Left ventricle myocardium inferior (tissue), 1 donor: ENCODE data around the gene VWA8. TPM values are rescaled to one million over a fixed set of nuclear protein-coding genes. Genes with fewer than 3 reads are reported as not detected.

Source experiments
- DNase-seq: peaks from one replicate; pipeline ENCODE4 v3.0.0-alpha.2; 2020
- H3K27ac ChIP-seq: fragments of 200-600 bp; replicated peaks from 2 replicates; pipeline ENCODE4 v1.8.0; 2021
- H3K27me3 ChIP-seq: fragments of 200-600 bp; 2 replicates; pipeline ENCODE4 v1.8.0; 2021; ENCODE audit warnings: low read depth
- H3K36me3 ChIP-seq: fragments of 200-600 bp; 2 replicates; pipeline ENCODE4 v1.8.0; 2021
- H3K4me1 ChIP-seq: fragments of 200-600 bp; 2 replicates; pipeline ENCODE4 v1.8.0; 2021
- H3K4me3 ChIP-seq: fragments of 200-600 bp; 2 replicates; pipeline ENCODE4 v1.8.0; 2021; ENCODE audit warnings: mild to moderate bottlenecking, moderate library complexity
- H3K9me3 ChIP-seq: fragments of 200-600 bp; replicated peaks from 2 replicates; pipeline ENCODE4 v1.8.0; 2021
- intact Hi-C: fragments of 100-400 bp; cut with micrococcal nuclease; formaldehyde crosslinking; loops from one replicate; pipeline ENCODE4 v1.11.0; 2022
- total RNA-seq: library from RNA; stranded (reverse); fragmentation: NEBNext Ultra II Directional; extraction: Animal tissue kit (Norgen Biotek cat#: 25700); gene quantifications from one replicate; pipeline ENCODE4 v1.2.1, GENCODE V29; 2021
- TF ChIP-seq, protein P1 (sequence below): fragments of 200-600 bp; IDR thresholded peaks from 2 replicates; pipeline ENCODE4 v1.8.0; 2021; ENCODE audit warnings: antibody characterized with exemption, mild to moderate bottlenecking, borderline replicate concordance
- donor health status: DM: no; HTN: yes; CAD: no; lungs with severe emphysema.

Gene VWA8
- total RNA-seq, 1 donor from 2014 or later, result 51.0 TPM

DNA sequence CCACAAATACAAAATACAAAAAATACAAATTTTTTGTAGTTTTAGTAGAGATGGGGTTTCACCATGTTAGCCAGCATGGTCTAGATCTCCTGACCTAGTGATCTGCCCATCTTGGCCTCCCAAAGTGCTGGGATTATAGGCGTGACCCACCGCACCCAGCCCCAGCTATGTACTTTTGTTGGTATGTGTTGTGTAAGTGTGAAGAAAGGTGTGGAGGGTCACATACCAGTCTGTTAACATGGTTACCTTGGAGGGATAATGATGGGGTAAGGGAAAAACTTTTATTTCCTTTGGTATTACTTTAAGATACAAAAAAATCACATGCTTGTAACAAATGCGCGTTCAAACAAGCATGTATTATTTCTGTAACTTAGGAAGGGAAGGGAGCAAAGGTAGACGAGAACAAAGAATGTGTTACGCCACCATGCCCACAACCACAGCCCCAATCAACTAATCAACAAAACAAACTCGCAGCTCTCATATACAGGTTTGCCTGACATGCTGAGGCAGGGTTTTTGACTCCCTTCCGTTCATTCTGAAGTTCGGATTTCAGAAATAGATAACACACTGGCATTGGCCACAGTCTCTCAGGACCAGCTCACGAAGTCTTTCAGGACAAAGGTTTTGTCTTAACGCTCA is 13.5 kb upstream of the VWA8 start:
- Histone ChIP-seq H3K27me3 (no peaks in the 10 kb centered on the region), H3K27ac (no peak overlapping the region), H3K36me3 (no peaks in the 10 kb centered on the region), H3K9me3 (no peaks in the 10 kb centered on the region), H3K4me3 (no peak overlapping the region), H3K4me1 (peaks cover 7% of the 10 kb centered on the region)
- TF ChIP-seq, protein P1, sequence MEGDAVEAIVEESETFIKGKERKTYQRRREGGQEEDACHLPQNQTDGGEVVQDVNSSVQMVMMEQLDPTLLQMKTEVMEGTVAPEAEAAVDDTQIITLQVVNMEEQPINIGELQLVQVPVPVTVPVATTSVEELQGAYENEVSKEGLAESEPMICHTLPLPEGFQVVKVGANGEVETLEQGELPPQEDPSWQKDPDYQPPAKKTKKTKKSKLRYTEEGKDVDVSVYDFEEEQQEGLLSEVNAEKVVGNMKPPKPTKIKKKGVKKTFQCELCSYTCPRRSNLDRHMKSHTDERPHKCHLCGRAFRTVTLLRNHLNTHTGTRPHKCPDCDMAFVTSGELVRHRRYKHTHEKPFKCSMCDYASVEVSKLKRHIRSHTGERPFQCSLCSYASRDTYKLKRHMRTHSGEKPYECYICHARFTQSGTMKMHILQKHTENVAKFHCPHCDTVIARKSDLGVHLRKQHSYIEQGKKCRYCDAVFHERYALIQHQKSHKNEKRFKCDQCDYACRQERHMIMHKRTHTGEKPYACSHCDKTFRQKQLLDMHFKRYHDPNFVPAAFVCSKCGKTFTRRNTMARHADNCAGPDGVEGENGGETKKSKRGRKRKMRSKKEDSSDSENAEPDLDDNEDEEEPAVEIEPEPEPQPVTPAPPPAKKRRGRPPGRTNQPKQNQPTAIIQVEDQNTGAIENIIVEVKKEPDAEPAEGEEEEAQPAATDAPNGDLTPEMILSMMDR, result no peak
- intact Hi-C loops, result no loop called here
- no peak for DNase-seq

DNA sequence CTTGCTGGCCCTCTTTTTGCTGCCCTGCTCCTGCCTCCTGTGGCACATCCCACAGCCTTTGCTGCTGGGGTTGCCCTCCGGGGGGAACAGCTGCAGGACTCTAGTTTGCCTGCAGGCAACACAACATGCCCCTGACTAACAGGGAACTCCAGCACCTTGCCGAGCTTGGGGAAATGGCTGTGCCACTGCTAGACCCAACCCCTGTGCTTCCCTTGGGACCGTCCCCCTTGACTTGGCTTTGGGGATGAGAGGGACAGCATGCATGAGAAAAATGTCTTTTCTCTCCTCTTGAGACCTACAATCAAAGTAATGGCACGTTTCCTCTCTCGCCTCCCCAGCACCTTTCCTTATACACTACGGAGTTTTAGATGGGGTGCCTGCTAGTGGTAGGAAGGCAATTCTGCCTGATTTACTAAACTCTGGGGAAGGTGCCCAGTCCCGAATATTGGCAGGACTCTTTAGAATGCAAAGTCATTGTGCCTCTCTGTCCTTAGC is 12.4 kb upstream of the VWA8 start:
- Histone ChIP-seq H3K27ac (no peak overlapping the region), H3K9me3 (no peaks in the 10 kb centered on the region), H3K4me1 (peaks cover 7% of the 10 kb centered on the region), H3K4me3 (no peak overlapping the region), H3K36me3 (no peaks in the 10 kb centered on the region), H3K27me3 (no peaks in the 10 kb centered on the region)
- TF ChIP-seq, protein P1, result peak; percentile 44
- intact Hi-C loops, result no loop called here
- no peak for DNase-seq

DNA sequence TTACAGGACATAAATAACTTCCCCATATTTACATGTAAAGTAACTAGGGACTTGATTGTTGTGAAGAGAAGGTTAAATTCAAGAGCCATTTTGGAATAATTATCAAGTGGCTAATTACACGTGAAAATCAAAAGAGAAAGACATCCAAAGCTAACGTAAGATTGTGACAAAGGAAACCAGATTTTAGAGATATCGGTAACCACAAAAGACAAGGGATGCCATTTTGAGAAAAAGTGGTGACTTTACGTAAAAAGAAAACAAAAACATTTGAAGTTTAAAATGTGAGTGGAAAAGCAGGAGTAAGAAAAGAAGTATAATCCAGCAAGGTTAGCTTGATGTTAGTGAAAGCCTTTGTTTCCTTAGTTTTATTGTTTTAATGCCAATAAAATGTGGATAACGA is 10.9 kb upstream of the VWA8 start:
- no peak for DNase-seq
- H3K4me3 ChIP-seq, result no peak overlapping the region
- H3K36me3 ChIP-seq, result no peaks in the 10 kb centered on the region
- peaks cover 2% of the 10 kb centered on the region for H3K4me1 ChIP-seq
- no peaks in the 10 kb centered on the region for H3K9me3 ChIP-seq
- TF ChIP-seq, protein P1, result no peak
- intact Hi-C loops, result no loop called here
- no peak overlapping the region for H3K27ac ChIP-seq
- no peaks in the 10 kb centered on the region for H3K27me3 ChIP-seq

DNA sequence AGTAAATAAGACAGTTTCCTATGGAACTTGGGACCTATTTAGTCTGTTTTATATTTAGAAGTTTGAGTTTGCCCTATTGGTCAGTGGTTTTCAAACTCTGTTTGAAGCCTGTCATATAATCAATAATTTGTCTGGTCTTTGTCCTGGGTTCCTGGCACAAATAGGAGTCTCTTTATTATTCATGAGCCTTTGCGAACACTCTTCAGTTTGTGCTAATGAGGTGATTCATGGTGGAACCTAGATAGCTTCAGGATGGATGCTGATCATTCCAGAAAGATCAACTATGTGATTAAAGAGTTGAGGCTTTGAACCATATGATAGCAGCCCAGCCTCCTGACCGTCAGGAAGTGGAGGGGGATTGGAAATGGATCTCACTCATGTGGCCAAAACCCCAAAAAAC is 10.0 kb upstream of the VWA8 start:
- TF ChIP-seq, protein P1, result no peak
- Histone ChIP-seq H3K27ac (no peak overlapping the region), H3K9me3 (no peaks in the 10 kb centered on the region), H3K4me1 (peaks cover 2% of the 10 kb centered on the region), H3K27me3 (no peaks in the 10 kb centered on the region), H3K4me3 (no peak overlapping the region), H3K36me3 (no peaks in the 10 kb centered on the region)
- intact Hi-C loops, result no loop called here
- no peak for DNase-seq

DNA sequence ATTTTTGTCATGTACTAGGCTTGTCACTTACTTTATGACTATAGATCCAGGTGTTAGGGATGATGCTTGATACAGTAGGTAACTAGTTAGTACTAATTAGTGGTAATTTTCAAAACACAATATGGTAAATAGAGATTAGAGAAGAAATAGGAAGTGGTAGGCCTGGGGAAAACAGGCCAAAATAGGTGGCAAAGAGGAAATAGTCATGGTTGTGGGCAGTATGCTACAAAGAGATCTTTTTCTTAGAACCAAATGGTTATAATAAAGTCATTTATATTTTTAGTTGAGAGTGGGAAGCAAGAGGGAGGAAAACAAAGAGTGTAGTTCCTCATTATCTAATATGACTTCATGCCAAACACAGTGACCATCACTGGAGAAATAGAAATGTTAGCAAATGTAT is 9.1 kb upstream of the VWA8 start:
- Histone ChIP-seq H3K4me1 (peaks cover 2% of the 10 kb centered on the region), H3K36me3 (no peaks in the 10 kb centered on the region), H3K9me3 (no peaks in the 10 kb centered on the region), H3K27ac (no peak overlapping the region), H3K27me3 (no peaks in the 10 kb centered on the region), H3K4me3 (no peak overlapping the region)
- no peak for DNase-seq
- TF ChIP-seq, protein P1, result no peak
- intact Hi-C loops, result no loop called here
